Hepatocyte (in vitro differentiated cells): Measurements from ENCODE around the gene MCF2. TPM values are rescaled to one million over a fixed set of nuclear protein-coding genes. Genes with fewer than 3 reads are reported as not detected.

Source experiments
- DNase-seq: peaks from one replicate; pipeline ENCODE4 v3.0.0-alpha.2; 2016; ENCODE audit warnings: low spot score
- H2AFZ ChIP-seq: fragments of 200-600 bp; sonication (generic); 2 replicates; pipeline ENCODE4 v1.6.0; 2016; ENCODE audit warnings: antibody characterized with exemption, mild to moderate bottlenecking
- H3K27ac ChIP-seq: fragments of 200-600 bp; sonication (generic); 2 replicates; pipeline ENCODE4 v1.5.1; 2016; ENCODE audit warnings: mild to moderate bottlenecking
- H3K27me3 ChIP-seq: fragments of 200-600 bp; sonication (generic); 2 replicates; pipeline ENCODE4 v1.6.1; 2016
- H3K36me3 ChIP-seq: fragments of 200-600 bp; sonication (generic); replicated peaks from 2 replicates; pipeline ENCODE4 v1.5.1; 2016; ENCODE audit warnings: low read depth; ENCODE audit not compliant: insufficient read depth
- H3K4me1 ChIP-seq: fragments of 200-600 bp; sonication (generic); 2 replicates; pipeline ENCODE4 v1.5.1; 2016; ENCODE audit warnings: mild to moderate bottlenecking, moderate library complexity; ENCODE audit not compliant: insufficient read depth
- H3K4me2 ChIP-seq: fragments of 200-600 bp; sonication (generic); 2 replicates; pipeline ENCODE4 v1.6.0; 2016
- H3K4me3 ChIP-seq: fragments of 200-600 bp; sonication (generic); 2 replicates; pipeline ENCODE4 v1.5.1; 2016; ENCODE audit warnings: mild to moderate bottlenecking
- H3K79me2 ChIP-seq: fragments of 200-600 bp; sonication (generic); 2 replicates; pipeline ENCODE4 v1.6.0; 2017; ENCODE audit warnings: mild to moderate bottlenecking
- H3K9me2 ChIP-seq: fragments of 200-600 bp; sonication (generic); replicated peaks from 2 replicates; pipeline ENCODE4 v1.6.0; 2017; ENCODE audit warnings: mild to moderate bottlenecking; ENCODE audit not compliant: insufficient read depth
- H3K9me3 ChIP-seq: fragments of 200-600 bp; sonication (generic); 2 replicates; pipeline ENCODE4 v1.5.1; 2016; ENCODE audit warnings: low read depth, mild to moderate bottlenecking
- H4K20me1 ChIP-seq: fragments of 200-600 bp; sonication (generic); 2 replicates; pipeline ENCODE4 v1.6.0; 2016; ENCODE audit warnings: mild to moderate bottlenecking; ENCODE audit not compliant: insufficient read depth, poor library complexity, severe bottlenecking
- CTCF ChIP-seq: fragments of 200-600 bp; sonication (generic); IDR thresholded peaks from 2 replicates; pipeline ENCODE4 v1.5.1; 2016; ENCODE audit warnings: antibody characterized with exemption, mild to moderate bottlenecking; ENCODE audit not compliant: poor library complexity
- EZH2 ChIP-seq: fragments of 200-600 bp; sonication (generic); IDR thresholded peaks from 2 replicates; pipeline ENCODE4 v1.6.1; 2016; ENCODE audit warnings: antibody characterized with exemption, mild to moderate bottlenecking, borderline replicate concordance
- EZH2phosphoT487 ChIP-seq: fragments of 200-600 bp; sonication (generic); IDR thresholded peaks from one replicate; pipeline ENCODE4 v1.6.1; 2018; ENCODE audit warnings: antibody characterized with exemption, mild to moderate bottlenecking, low read depth, moderate library complexity; ENCODE audit not compliant: unreplicated experiment, severe bottlenecking
- WGBS: methylation state at CpG from one replicate; pipeline ENCODE4 v1.1.6; 2016; ENCODE audit warnings: low lambda C conversion rate; ENCODE audit errors: missing lambda C conversion rate; 5-methylcytosine and 5-hydroxymethylcytosine counted together
- polyA plus RNA-seq: library from polyadenylated mRNA; unstranded; fragments of >200 nt; fragmentation: Nextera tagmentation; extraction: Ambion mirVana; gene quantifications from 2 replicates; pipeline ENCODE4 v1.2.1, GENCODE V29; 2016
- total RNA-seq: library from RNA; depleted of rRNA; stranded (reverse); fragments of >200 nt; gene quantifications from 2 replicates; pipeline ENCODE4 v1.2.3, GENCODE V29; 2014

The MCF2 gene
- total and polyA plus RNA-seq, 2 experiments from 2014 or later, result 0.13 TPM; not detected in 1

DNA sequence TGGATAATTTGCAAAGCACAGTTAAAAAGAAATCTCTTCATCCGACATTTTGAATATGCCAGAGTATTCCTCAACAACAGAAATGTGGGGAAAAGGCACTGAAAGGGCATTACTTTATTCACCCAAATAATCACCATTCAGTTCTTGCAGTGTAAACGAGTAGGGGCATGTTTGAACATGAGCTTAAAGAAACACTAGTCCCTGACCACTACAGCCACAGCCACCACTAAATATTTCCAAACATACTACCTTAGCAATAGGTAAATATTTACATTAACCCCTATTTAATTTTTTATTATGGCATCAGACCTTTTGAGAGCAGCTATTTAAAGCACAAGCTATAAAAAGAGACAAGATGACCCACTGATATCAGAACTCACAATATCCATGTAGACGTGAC, 27.6 kb downstream of the MCF2 start:
- H2AFZ ChIP-seq, result no peak overlapping the region
- DNase-seq, result no peak
- H3K9me3 ChIP-seq, result no peaks in the 10 kb centered on the region
- no peak overlapping the region for H3K27ac ChIP-seq
- WGBS, result 62% methylated on average over 3 of the region's 3 CpGs
- no peaks in the 10 kb centered on the region for H3K27me3 ChIP-seq
- H3K4me1 ChIP-seq, result no peaks in the 10 kb centered on the region
- H4K20me1 ChIP-seq, result no peaks in the 10 kb centered on the region
- H3K4me2 ChIP-seq, result no peak overlapping the region
- no peaks in the 10 kb centered on the region for H3K36me3 ChIP-seq
- TF ChIP-seq EZH2, result no peak
- no peak for TF ChIP-seq EZH2phosphoT487
- TF ChIP-seq CTCF, result no peak
- no peaks in the 10 kb centered on the region for H3K79me2 ChIP-seq
- H3K9me2 ChIP-seq, result no peaks in the 10 kb centered on the region
- H3K4me3 ChIP-seq, result no peak overlapping the region

- no peaks in the 10 kb centered on the region for H3K79me2 ChIP-seq
Observed at GRCh38 chrX:139647597-139647996, 60.4 kb downstream of the MCF2 start.

DNA sequence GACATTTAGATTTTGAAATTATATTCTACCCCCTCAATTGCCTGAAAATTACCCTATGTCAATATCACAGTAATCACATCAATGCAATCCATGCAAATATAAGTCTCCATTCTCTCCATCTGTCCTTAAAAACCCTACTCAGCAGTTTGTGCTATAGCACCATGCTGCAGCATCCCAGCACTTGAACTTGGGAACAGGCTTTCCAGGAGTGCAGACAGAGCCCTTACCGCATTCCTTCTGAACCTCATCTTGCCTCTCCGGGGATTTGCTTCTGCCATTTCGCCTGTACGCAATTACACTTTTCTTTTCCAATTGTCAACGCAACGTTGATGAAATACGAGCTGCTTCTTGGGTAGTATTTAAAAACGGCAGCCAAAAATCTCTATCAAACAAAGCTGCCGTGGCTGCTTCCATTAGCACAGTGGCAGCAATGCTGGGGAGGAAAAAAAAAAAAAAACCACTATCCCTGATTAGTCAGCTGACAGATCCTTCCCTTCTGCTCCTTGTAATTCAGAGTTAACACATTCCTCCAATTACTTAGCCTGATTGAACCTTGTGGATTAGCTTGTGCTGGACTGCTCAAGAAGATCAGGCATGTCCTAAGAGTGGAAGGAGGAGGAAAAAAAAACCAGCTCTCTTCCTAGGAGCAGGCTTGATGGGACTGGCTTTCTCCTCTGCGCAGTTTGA, 65.6 kb downstream of the MCF2 start:
- no peak overlapping the region for H3K27ac ChIP-seq
- WGBS, result 34% methylated on average over 10 of the region's 10 CpGs
- peak overlapping the region; percentile 64 for H3K4me2 ChIP-seq
- TF ChIP-seq EZH2phosphoT487, result no peak
- no peaks in the 10 kb centered on the region for H3K9me3 ChIP-seq
- no peaks in the 10 kb centered on the region for H3K27me3 ChIP-seq
- no peak for DNase-seq
- no peaks in the 10 kb centered on the region for H3K4me1 ChIP-seq
- no peak overlapping the region for H3K4me3 ChIP-seq
- H4K20me1 ChIP-seq, result no peaks in the 10 kb centered on the region
- H2AFZ ChIP-seq, result no peak overlapping the region
- no peaks in the 10 kb centered on the region for H3K36me3 ChIP-seq
- H3K9me2 ChIP-seq, result no peaks in the 10 kb centered on the region
- H3K79me2 ChIP-seq, result no peaks in the 10 kb centered on the region

More at GRCh38 chrX:139647597-139647996, 60.4 kb downstream of the MCF2 start:
- DNase-seq, result no peak
- Histone ChIP-seq H3K27me3 (no peaks in the 10 kb centered on the region), H3K9me2 (no peaks in the 10 kb centered on the region), H3K27ac (no peak overlapping the region), H3K4me3 (no peak overlapping the region), H2AFZ (no peak overlapping the region), H4K20me1 (no peaks in the 10 kb centered on the region), H3K4me2 (no peak overlapping the region), H3K4me1 (no peaks in the 10 kb centered on the region), H3K9me3 (no peaks in the 10 kb centered on the region), H3K36me3 (no peaks in the 10 kb centered on the region)
- no peak for TF ChIP-seq EZH2phosphoT487
- TF ChIP-seq EZH2, result no peak
- TF ChIP-seq CTCF, result no peak
- WGBS, result 73% methylated on average over 3 of the region's 3 CpGs

DNA sequence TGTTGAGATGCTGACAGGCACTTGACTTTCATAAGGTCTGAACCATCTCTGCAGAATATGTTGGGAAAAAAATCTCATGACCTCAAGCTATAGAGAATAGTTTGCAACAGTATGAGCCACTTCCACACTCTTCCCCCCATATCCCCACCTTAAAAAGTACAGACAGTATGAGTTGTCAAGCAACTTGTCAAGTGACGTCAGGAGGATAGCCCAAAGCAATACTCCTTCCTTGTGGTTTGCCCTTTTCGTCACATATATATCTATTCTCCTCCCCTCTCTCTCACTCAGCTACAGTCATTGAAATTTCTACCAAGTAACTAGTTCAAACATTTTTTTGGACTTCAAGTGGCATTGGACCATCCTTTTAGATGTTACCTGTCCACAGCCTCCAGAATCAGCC, 67.7 kb downstream of the MCF2 start:
- Histone ChIP-seq H3K27ac (no peak overlapping the region), H3K79me2 (no peaks in the 10 kb centered on the region), H3K4me3 (no peak overlapping the region), H3K27me3 (no peaks in the 10 kb centered on the region), H3K36me3 (no peaks in the 10 kb centered on the region), H3K9me2 (no peaks in the 10 kb centered on the region), H3K4me1 (no peaks in the 10 kb centered on the region), H3K4me2 (no peak overlapping the region), H2AFZ (no peak overlapping the region), H4K20me1 (no peaks in the 10 kb centered on the region), H3K9me3 (no peaks in the 10 kb centered on the region)
- no peak for DNase-seq
- TF ChIP-seq EZH2phosphoT487 (no peak), EZH2 (no peak), CTCF (no peak)
- WGBS, result 60% methylated on average over 2 of the region's 2 CpGs
